Heart right ventricle (tissue), 16 donors: ENCODE results near the gene HEPHL1. TPM values are rescaled to one million over a fixed set of nuclear protein-coding genes. Genes with fewer than 3 reads are reported as not detected.

Source experiments
- ATAC-seq, 8 donors: fragments of 200-7000 bp; cut with Tn5 transposase; one replicate each; pipeline ENCODE4 v1.9.1; 2020; ENCODE audit warnings: mild to moderate bottlenecking in 8 of 8, moderate library complexity in 8 of 8, moderate number of reproducible peaks in 1 of 8
- DNase-seq, 2 donors: peaks; one replicate each; pipeline ENCODE4 v3.0.0-alpha.2; 2020
- H3K27ac ChIP-seq, 10 donors: fragments of 200-600 bp; sonication (generic) in 2 of 10; one replicate each; pipeline versions ENCODE4 v1.5.0 to v1.8.0; 2020 to 2022; ENCODE audit warnings: mild to moderate bottlenecking in 3 of 10
- H3K27me3 ChIP-seq, 7 donors: fragments of 200-600 bp; one replicate each; pipeline ENCODE4 v1.8.0; 2021 to 2022; ENCODE audit warnings: mild to moderate bottlenecking in 2 of 7
- H3K36me3 ChIP-seq, 9 donors: fragments of 200-600 bp; sonication (generic) in 1 of 9; one replicate each; pipeline versions ENCODE4 v1.5.0 to v1.8.0; 2020 to 2022; ENCODE audit warnings: mild to moderate bottlenecking in 2 of 9
- H3K4me1 ChIP-seq, 9 donors: fragments of 200-600 bp; sonication (generic) in 1 of 9; one replicate each; pipeline versions ENCODE4 v1.5.0 to v1.8.0; 2020 to 2022; ENCODE audit warnings: mild to moderate bottlenecking in 4 of 9
- H3K4me3 ChIP-seq, 10 donors: fragments of 200-600 bp; sonication (generic) in 2 of 10; one replicate each; pipeline versions ENCODE4 v1.5.0 to v1.8.0; 2020 to 2022; ENCODE audit warnings: mild to moderate bottlenecking in 7 of 10, moderate library complexity in 2 of 10
- H3K9me3 ChIP-seq, 11 donors: fragments of 200-600 bp in 10 of 11; sonication (generic) in 2 of 11; one replicate each; pipeline versions ENCODE4 v1.5.0 to v1.8.0; 2013 to 2022; ENCODE audit warnings: mild to moderate bottlenecking in 2 of 11, control low read depth in 1 of 11, moderate library complexity in 1 of 11
- CTCF ChIP-seq, 9 donors: fragments of 200-600 bp; sonication (generic) in 2 of 9; IDR thresholded peaks; one replicate each; pipeline versions ENCODE4 v1.5.0 to v1.8.0; 2021 to 2022; ENCODE audit warnings: antibody characterized with exemption in 9 of 9, mild to moderate bottlenecking in 5 of 9, moderate library complexity in 1 of 9
- WGBS, 2 donors: extraction: QIAGEN DNeasy Blood & Tissue Kit; methylation state at CpG; one replicate each; pipeline ENCODE4 v1.1.7; 2013; ENCODE audit warnings: inconsistent platforms in 1 of 2; 5-methylcytosine and 5-hydroxymethylcytosine counted together
- intact Hi-C, 10 donors: fragments of 100-400 bp; cut with DNase I; formaldehyde crosslinking; loops; one replicate each; pipeline versions ENCODE4 v1.11.1 to v1.14.2; 2022
- polyA plus RNA-seq, 2 donors: library from polyadenylated mRNA; stranded (reverse); fragments of 200-250 nt; gene quantifications; one replicate each; pipeline ENCODE4 v1.2.3, GENCODE V29; 2013
- total RNA-seq, 10 donors: library from RNA; stranded (reverse); fragmentation: NEBNext Ultra II Directional in 3 of 10; extraction: Animal tissue kit (Norgen Biotek cat#: 25700) in 3 of 10; gene quantifications; one replicate each; pipeline versions ENCODE4 v1.2.1 to v1.2.4, GENCODE V29; 2021 to 2023
- donor health status: Arrhythmogenic right ventricular cardiomyopathy.
- donor health status: ischemic (EF 13 %, LVEDD 7.1; RV severe dilation, severe dysfunction).
- donor health status: healthy with polysubstance abuse.
- donor health status: DM: no; HTN: yes; CAD: no.
- donor health status: DM: no; HTN: no; CAD: no.
- donor health status: ischemic (EF 25% LVEDD 6.9; RV normal size, moderate dysfunction).
- donor health status: ischemic (EF 25% LVEDD 5.7; RV mildly dilated, moderate dysfunction).
- donor health status: healthy.
- donor health status: DM: yes; HTN: yes; CAD: no.
- donor health status: Ischemic cardiomyopathy.
- donor health status: ischemic (EF 35%, LVEDD 5.7; RV mildly dilated, moderate dysfunction).
- donor health status: nonischemic (EF 11% LVEDD 7.7; RV severe dilation, severe dysfunction).
- donor health status: DM: yes; HTN: yes; CAD: no.
- donor health status: PGD.
- donor health status: ischemic (EF 29% LVEDD 5.4; RV normal size, mild dysfunction).
- donor health status: nonischemic (EF 23%, LVEDD 6.1; RV moderate dilation, normal function).

The HEPHL1 gene
- total and polyA plus RNA-seq, 12 donors, result not detected

- WGBS, 2 donors, result 48 to 58% methylated on average over 2 of the region's 2 CpGs
- intact Hi-C loops, result no loop called here
- no peak for ATAC-seq
Observed at GRCh38 chr11:94000659-94001058, 20.5 kb upstream of the HEPHL1 start.

GRCh38 chr11:94002226-94002625 lies 18.9 kb upstream of the HEPHL1 start:
- intact Hi-C loops, result no loop called here
- Histone ChIP-seq H3K27ac (no peak overlapping the region), H3K36me3 (no peaks in the 10 kb centered on the region), H3K4me3 (no peak overlapping the region), H3K9me3 (peaks cover 0 to 5% (median 0%) of the 10 kb centered on the region in 11 donors), H3K4me1 (no peaks in the 10 kb centered on the region), H3K27me3 (no peaks in the 10 kb centered on the region)
- ATAC-seq, result no peak
- DNase-seq, result no peak
- TF ChIP-seq CTCF (IDR thresholded peaks at IDR 0.05), result no peak
- WGBS, 2 donors, result 59 to 73% methylated on average over 2 of the region's 2 CpGs

More at GRCh38 chr11:94000659-94001058, 20.5 kb upstream of the HEPHL1 start:
- no peaks in the 10 kb centered on the region for H3K36me3 ChIP-seq
- no peak for DNase-seq
- H3K9me3 ChIP-seq, result peaks cover 0 to 13% (median 0%) of the 10 kb centered on the region in 11 donors
- no peaks in the 10 kb centered on the region for H3K27me3 ChIP-seq
- no peak for TF ChIP-seq CTCF (IDR thresholded peaks at IDR 0.05)
- H3K4me3 ChIP-seq, result no peak overlapping the region
- no peak overlapping the region for H3K27ac ChIP-seq
- no peaks in the 10 kb centered on the region for H3K4me1 ChIP-seq

GRCh38 chr11:94007426-94007825 lies 13.7 kb upstream of the HEPHL1 start:
- H3K4me3 ChIP-seq, result no peak overlapping the region
- H3K9me3 ChIP-seq, result peaks cover 0 to 5% (median 0%) of the 10 kb centered on the region in 11 donors
- ATAC-seq, result no peak
- no peak overlapping the region for H3K27ac ChIP-seq
- intact Hi-C loops, result no loop called here
- no peak for TF ChIP-seq CTCF (IDR thresholded peaks at IDR 0.05)
- no peaks in the 10 kb centered on the region for H3K4me1 ChIP-seq
- peaks cover 0 to 7% (median 0%) of the 10 kb centered on the region in 7 donors for H3K27me3 ChIP-seq
- no peak for DNase-seq
- H3K36me3 ChIP-seq, result no peaks in the 10 kb centered on the region

GRCh38 chr11:94007906-94008305 lies 13.2 kb upstream of the HEPHL1 start:
- ATAC-seq, result no peak

More at GRCh38 chr11:94007906-94008305, 13.2 kb upstream of the HEPHL1 start:
- Histone ChIP-seq H3K27ac (no peak overlapping the region), H3K4me3 (no peak overlapping the region), H3K4me1 (no peaks in the 10 kb centered on the region), H3K36me3 (no peaks in the 10 kb centered on the region), H3K27me3 (peaks cover 0 to 7% (median 0%) of the 10 kb centered on the region in 7 donors), H3K9me3 (peaks cover 0 to 5% (median 0%) of the 10 kb centered on the region in 11 donors)
- no peak for TF ChIP-seq CTCF (IDR thresholded peaks at IDR 0.05)
- intact Hi-C loops, result no loop called here
- no peak for DNase-seq
- 67 to 70% methylated on average over 4 of the region's 4 CpGs for WGBS, 2 donors
